ENCODE data around the gene PLA2G4D.

The PLA2G4D gene

GRCh38 chr15:42090781-42091180 is 3.6 kb downstream of the PLA2G4D start:
- no peak overlapping the region for H3K27ac ChIP-seq
- H3K36me3 ChIP-seq (replicated peaks): no peaks in the 10 kb centered on the region
- in situ Hi-C loops (cut with HindIII; ENCODE audit: low pct_ligation_motif_present, low sequenced_read_pairs): no loop called here
- TF ChIP-seq, protein P1, sequence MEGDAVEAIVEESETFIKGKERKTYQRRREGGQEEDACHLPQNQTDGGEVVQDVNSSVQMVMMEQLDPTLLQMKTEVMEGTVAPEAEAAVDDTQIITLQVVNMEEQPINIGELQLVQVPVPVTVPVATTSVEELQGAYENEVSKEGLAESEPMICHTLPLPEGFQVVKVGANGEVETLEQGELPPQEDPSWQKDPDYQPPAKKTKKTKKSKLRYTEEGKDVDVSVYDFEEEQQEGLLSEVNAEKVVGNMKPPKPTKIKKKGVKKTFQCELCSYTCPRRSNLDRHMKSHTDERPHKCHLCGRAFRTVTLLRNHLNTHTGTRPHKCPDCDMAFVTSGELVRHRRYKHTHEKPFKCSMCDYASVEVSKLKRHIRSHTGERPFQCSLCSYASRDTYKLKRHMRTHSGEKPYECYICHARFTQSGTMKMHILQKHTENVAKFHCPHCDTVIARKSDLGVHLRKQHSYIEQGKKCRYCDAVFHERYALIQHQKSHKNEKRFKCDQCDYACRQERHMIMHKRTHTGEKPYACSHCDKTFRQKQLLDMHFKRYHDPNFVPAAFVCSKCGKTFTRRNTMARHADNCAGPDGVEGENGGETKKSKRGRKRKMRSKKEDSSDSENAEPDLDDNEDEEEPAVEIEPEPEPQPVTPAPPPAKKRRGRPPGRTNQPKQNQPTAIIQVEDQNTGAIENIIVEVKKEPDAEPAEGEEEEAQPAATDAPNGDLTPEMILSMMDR (IDR thresholded peaks at IDR 0.05; ENCODE audit: low read depth, low read length, missing control alignments): no peak
- no peak for DNase-seq
- H3K4me3 ChIP-seq (ENCODE audit: low read depth, low read length): no peak overlapping the region
- peaks cover 2% of the 10 kb centered on the region for H3K27me3 ChIP-seq (replicated peaks)

DNA sequence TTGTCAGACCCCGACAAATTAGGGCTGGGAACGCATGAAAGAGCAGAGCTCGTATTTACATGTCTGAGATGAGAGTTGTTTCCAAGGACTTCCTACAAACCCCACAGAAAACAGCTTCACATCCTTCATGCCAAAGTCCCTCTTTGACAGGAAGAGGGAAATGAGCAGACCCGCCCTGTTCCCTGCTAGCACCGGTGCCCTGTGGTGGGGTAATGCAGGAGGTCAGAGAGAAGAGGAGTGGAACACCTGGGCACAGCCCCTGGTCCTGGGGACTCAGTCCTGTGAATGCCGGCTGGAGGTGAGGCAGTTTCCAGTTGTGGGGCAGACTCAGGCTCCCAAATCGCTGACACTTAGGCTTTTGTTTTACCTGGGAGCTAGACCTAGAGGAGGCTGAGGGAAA is 4.0 kb downstream of the PLA2G4D start:
- Histone ChIP-seq H3K4me3 (ENCODE audit: low read depth, low read length) (no peak overlapping the region), H3K36me3 (replicated peaks) (no peaks in the 10 kb centered on the region), H3K27ac (no peak overlapping the region), H3K27me3 (replicated peaks) (peaks cover 2% of the 10 kb centered on the region)
- DNase-seq: no peak
- in situ Hi-C loops (cut with HindIII; ENCODE audit: low pct_ligation_motif_present, low sequenced_read_pairs): no loop called here
- TF ChIP-seq, protein P1 (IDR thresholded peaks at IDR 0.05; ENCODE audit: low read depth, low read length, missing control alignments): no peak

GRCh38 chr15:42089942-42090341 is 4.4 kb downstream of the PLA2G4D start:
- Histone ChIP-seq H3K27me3 (replicated peaks) (peaks cover 2% of the 10 kb centered on the region), H3K36me3 (replicated peaks) (no peaks in the 10 kb centered on the region), H3K27ac (no peak overlapping the region), H3K4me3 (ENCODE audit: low read depth, low read length) (no peak overlapping the region)
- TF ChIP-seq, protein P1 (IDR thresholded peaks at IDR 0.05; ENCODE audit: low read depth, low read length, missing control alignments): no peak
- in situ Hi-C loops (cut with HindIII; ENCODE audit: low pct_ligation_motif_present, low sequenced_read_pairs): no loop called here
- no peak for DNase-seq

- TF ChIP-seq, protein P1 (IDR thresholded peaks at IDR 0.05; ENCODE audit: low read depth, low read length, missing control alignments): no peak
- in situ Hi-C loops (cut with HindIII; ENCODE audit: low pct_ligation_motif_present, low sequenced_read_pairs): no loop called here
- DNase-seq: no peak
- H3K4me3 ChIP-seq (ENCODE audit: low read depth, low read length): no peak overlapping the region
- no peak overlapping the region for H3K27ac ChIP-seq
- peaks cover 2% of the 10 kb centered on the region for H3K27me3 ChIP-seq (replicated peaks)
- H3K36me3 ChIP-seq (replicated peaks): no peaks in the 10 kb centered on the region
Measured at GRCh38 chr15:42088801-42089640, 5.3 kb downstream of the PLA2G4D start.

GRCh38 chr15:42087926-42088800 is 6.2 kb downstream of the PLA2G4D start:
- in situ Hi-C loops (cut with HindIII; ENCODE audit: low pct_ligation_motif_present, low sequenced_read_pairs): no loop called here
- H3K4me3 ChIP-seq (ENCODE audit: low read depth, low read length): no peak overlapping the region
- TF ChIP-seq, protein P1 (IDR thresholded peaks at IDR 0.05; ENCODE audit: low read depth, low read length, missing control alignments): no peak
- no peak overlapping the region for H3K27ac ChIP-seq
- H3K27me3 ChIP-seq (replicated peaks): peaks cover 2% of the 10 kb centered on the region
- DNase-seq: no peak
- H3K36me3 ChIP-seq (replicated peaks): no peaks in the 10 kb centered on the region
